Neural crest cell (in vitro differentiated cells): Measurements from ENCODE around the gene FILIP1. TPM values are rescaled to one million over a fixed set of nuclear protein-coding genes. Genes with fewer than 3 reads are reported as not detected.

Experiments used
- DNase-seq: peaks from one replicate; pipeline ENCODE4 v3.0.0; 2021; ENCODE audit warnings: low read depth, mixed read lengths, low spot score
- H3K27ac Mint-ChIP-seq: one replicate; pipeline ENCODE4 v1.8.0; 2021; ENCODE audit warnings: mild to moderate bottlenecking, mixed read lengths; ENCODE audit not compliant: unreplicated experiment
- H3K27me3 Mint-ChIP-seq: 2 replicates; pipeline ENCODE4 v1.8.0; 2021; ENCODE audit warnings: low read depth, mild to moderate bottlenecking, mixed read lengths
- H3K36me3 Mint-ChIP-seq: 2 replicates; pipeline ENCODE4 v1.8.0; 2021; ENCODE audit warnings: low read depth, mild to moderate bottlenecking, mixed read lengths
- H3K4me1 Mint-ChIP-seq: 2 replicates; pipeline ENCODE4 v1.8.0; 2021; ENCODE audit warnings: mixed read lengths
- H3K4me3 Mint-ChIP-seq: one replicate; pipeline ENCODE4 v1.8.0; 2021; ENCODE audit warnings: mild to moderate bottlenecking, mixed read lengths
- H3K9me3 Mint-ChIP-seq: 2 replicates; pipeline ENCODE4 v1.8.0; 2021; ENCODE audit warnings: mixed read lengths
- total RNA-seq: library from RNA; stranded (reverse); gene quantifications from 2 replicates; pipeline ENCODE4 v1.2.1, GENCODE V29; 2021
- TF ChIP-seq, protein P1 (sequence below): fragments of 200-600 bp; sonication (generic); conservative IDR thresholded peaks from 2 replicates; pipeline ENCODE4 v1.5.0; 2021; ENCODE audit warnings: antibody characterized with exemption, mild to moderate bottlenecking

FILIP1 gene
- total RNA-seq, 1 donor from 2014 or later = 0.79 TPM

DNA sequence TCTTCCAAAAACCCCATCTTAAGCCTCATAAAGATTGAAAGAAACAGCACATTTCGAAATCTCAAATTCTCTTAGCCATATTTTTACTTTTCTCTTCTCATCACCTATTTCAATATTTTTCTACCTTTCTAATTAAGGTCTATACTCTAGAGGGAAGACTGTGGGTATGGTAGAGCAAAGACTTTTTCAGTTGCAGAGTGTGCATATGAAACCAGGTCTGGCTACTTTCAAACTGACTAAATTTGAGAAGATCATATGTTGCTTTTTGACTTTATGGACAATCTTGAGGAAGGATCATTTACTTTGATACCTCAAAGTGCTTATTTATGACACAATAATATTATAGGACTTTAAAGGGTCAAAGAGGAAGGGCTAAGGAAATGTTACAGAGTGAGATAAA, 20.7 kb downstream of the FILIP1 start:
- Mint-ChIP-seq H3K4me1 (no peaks in the 10 kb centered on the region), H3K36me3 (no peaks in the 10 kb centered on the region), H3K27me3 (no peaks in the 10 kb centered on the region), H3K27ac (no peak overlapping the region), H3K4me3 (no peak overlapping the region), H3K9me3 (no peaks in the 10 kb centered on the region)
- DNase-seq = no peak
- TF ChIP-seq, protein P1, sequence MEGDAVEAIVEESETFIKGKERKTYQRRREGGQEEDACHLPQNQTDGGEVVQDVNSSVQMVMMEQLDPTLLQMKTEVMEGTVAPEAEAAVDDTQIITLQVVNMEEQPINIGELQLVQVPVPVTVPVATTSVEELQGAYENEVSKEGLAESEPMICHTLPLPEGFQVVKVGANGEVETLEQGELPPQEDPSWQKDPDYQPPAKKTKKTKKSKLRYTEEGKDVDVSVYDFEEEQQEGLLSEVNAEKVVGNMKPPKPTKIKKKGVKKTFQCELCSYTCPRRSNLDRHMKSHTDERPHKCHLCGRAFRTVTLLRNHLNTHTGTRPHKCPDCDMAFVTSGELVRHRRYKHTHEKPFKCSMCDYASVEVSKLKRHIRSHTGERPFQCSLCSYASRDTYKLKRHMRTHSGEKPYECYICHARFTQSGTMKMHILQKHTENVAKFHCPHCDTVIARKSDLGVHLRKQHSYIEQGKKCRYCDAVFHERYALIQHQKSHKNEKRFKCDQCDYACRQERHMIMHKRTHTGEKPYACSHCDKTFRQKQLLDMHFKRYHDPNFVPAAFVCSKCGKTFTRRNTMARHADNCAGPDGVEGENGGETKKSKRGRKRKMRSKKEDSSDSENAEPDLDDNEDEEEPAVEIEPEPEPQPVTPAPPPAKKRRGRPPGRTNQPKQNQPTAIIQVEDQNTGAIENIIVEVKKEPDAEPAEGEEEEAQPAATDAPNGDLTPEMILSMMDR = no peak

DNA sequence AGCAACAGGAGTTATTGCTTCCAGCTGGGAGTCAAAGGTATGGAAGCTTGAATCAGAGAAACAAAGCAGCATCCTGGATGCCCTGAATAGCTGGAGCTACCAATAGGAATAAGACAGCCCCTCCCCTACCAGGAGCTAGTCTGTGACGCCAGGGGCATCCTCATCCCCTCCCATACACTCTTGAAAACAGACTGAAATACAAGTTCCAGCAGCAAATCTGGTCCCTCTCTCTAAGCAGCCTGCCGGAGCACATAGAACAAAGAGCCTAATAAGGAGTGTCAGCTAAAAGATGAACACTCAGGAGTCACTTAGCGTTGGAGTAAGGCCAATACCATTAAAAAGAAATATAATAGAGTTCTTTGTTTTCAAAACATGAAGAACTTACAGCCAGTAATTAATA, 25.6 kb downstream of the FILIP1 start:
- Mint-ChIP-seq H3K27ac (no peak overlapping the region), H3K27me3 (no peaks in the 10 kb centered on the region), H3K4me1 (no peaks in the 10 kb centered on the region), H3K9me3 (no peaks in the 10 kb centered on the region), H3K4me3 (no peak overlapping the region), H3K36me3 (no peaks in the 10 kb centered on the region)
- TF ChIP-seq, protein P1 = no peak
- DNase-seq = no peak

DNA sequence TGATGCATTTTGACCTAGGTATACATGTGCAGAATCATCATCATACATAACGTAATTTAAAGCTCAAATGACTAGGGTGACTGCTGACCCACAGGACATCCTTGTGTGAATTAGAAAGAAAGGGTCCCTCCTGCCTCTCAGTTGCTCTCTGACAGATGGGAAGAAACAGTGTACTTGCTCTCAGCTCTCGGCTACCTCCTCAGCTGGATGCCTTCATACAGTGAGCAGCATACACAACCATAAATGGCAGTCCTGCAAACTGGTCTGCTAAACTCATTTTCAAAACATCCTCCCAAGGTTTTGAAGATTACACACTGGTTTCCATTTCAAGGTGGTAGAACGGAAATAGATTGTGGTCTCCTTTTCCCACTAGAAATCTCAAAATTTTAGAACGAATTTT, 26.3 kb downstream of the FILIP1 start:
- no peak overlapping the region for H3K27ac Mint-ChIP-seq
- no peaks in the 10 kb centered on the region for H3K9me3 Mint-ChIP-seq
- H3K36me3 Mint-ChIP-seq = no peaks in the 10 kb centered on the region
- H3K4me1 Mint-ChIP-seq = no peaks in the 10 kb centered on the region
- no peak for DNase-seq
- H3K4me3 Mint-ChIP-seq = no peak overlapping the region
- TF ChIP-seq, protein P1 = no peak
- no peaks in the 10 kb centered on the region for H3K27me3 Mint-ChIP-seq

DNA sequence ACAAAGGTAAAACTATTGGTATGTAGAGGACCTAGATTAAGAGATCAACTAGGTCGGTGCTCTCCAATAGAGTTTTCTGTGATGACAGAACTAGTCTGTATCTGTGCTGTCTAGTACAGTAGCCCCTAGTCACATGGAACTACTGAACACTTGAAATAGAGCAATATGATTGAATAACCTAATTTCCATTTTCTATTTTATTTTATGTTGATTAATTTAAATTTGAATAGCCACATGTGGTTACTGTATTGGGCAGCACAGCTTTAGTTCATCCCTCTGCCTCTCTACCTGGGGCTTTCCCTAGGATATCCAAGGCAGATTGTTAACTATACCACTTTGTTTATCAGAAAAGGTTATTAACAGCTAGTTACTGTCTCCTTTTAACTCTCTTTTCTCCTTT, 27.0 kb downstream of the FILIP1 start:
- H3K27me3 Mint-ChIP-seq = no peaks in the 10 kb centered on the region
- TF ChIP-seq, protein P1 = no peak
- H3K4me3 Mint-ChIP-seq = no peak overlapping the region
- H3K36me3 Mint-ChIP-seq = no peaks in the 10 kb centered on the region
- no peak for DNase-seq
- no peak overlapping the region for H3K27ac Mint-ChIP-seq
- no peaks in the 10 kb centered on the region for H3K4me1 Mint-ChIP-seq
- peaks cover 3% of the 10 kb centered on the region for H3K9me3 Mint-ChIP-seq

DNA sequence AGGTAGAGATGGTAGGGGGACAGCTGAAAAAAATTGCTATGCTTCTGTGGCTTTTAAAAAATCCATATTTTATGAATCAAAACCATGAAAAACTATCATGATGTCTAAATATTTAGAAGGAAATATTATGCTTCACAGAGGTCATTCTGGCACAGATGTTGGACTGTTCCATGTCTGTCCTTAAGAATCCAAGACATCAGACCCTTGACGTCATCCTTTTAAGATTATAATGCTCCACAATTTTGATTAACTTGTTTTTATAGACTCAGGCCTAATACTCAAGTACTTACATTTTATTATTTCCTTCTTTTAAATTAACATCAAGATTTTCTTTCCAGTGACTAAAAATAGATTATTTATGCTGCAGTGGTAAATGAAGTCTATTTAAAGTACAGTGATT, 29.7 kb downstream of the FILIP1 start:
- H3K4me1 Mint-ChIP-seq = no peaks in the 10 kb centered on the region
- DNase-seq = no peak
- no peak overlapping the region for H3K4me3 Mint-ChIP-seq
- H3K27me3 Mint-ChIP-seq = no peaks in the 10 kb centered on the region
- no peaks in the 10 kb centered on the region for H3K36me3 Mint-ChIP-seq
- peaks cover 3% of the 10 kb centered on the region for H3K9me3 Mint-ChIP-seq
- TF ChIP-seq, protein P1 = no peak
- no peak overlapping the region for H3K27ac Mint-ChIP-seq

DNA sequence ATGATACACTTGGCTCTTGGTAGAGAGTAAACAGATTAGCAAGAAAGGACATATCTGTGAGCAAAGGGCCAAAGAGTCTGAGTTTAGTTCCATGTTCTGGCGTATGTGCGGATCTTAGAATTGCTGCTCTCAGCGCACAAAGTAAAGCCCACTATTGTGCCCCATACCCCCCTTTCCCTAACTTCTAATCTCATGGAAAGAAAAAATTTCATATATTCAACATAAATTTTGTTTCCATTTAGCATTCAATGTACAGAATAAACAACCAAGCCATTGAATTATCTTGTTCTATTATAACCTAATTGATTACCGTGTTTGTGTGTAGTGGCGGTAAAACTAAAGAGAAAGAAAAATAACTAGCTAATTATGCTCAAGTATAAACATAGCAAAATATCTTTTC, 30.5 kb downstream of the FILIP1 start:
- no peak for DNase-seq
- Mint-ChIP-seq H3K4me1 (no peaks in the 10 kb centered on the region), H3K27ac (no peak overlapping the region), H3K4me3 (no peak overlapping the region), H3K27me3 (no peaks in the 10 kb centered on the region), H3K9me3 (peaks cover 3% of the 10 kb centered on the region), H3K36me3 (no peaks in the 10 kb centered on the region)
- TF ChIP-seq, protein P1 = no peak
